ENCODE data around the gene SRD5A1. TPM values are rescaled to one million over a fixed set of nuclear protein-coding genes. Genes with fewer than 3 reads are reported as not detected.

Gene SRD5A1
- polyA plus RNA-seq, 3 donors: 9.9 to 12.0 (median 10.6) TPM

GRCh38 chr5:6723816-6724300, 90.6 kb downstream of the SRD5A1 start:
- no peak for DNase-seq (ENCODE audit: low read depth in 3 of 3, low spot score in 2 of 3)

Other genes starting within 250 kb of the SRD5A1 start
- 1 to 10 TPM in 2 of 3 donors, under 1 TPM in 1; 0.67 to 1.1 (median 1.0) TPM for gene UBE2QL1, start 184.6 kb upstream of the SRD5A1 start, polyA plus RNA-seq (ENCODE audit: insufficient read length in 3 of 3)
- 10 to 100 TPM; 49.2 to 50.7 (median 49.9) TPM for gene NSUN2, start 396 bp upstream of the SRD5A1 start, polyA plus RNA-seq (ENCODE audit: insufficient read length in 3 of 3)
- gene TENT4A, start 80.0 kb downstream of the SRD5A1 start, polyA plus RNA-seq (ENCODE audit: insufficient read length in 3 of 3): 10 to 100 TPM; 20.1 to 23.3 (median 22.4) TPM

All from right renal cortex interstitium (tissue), 3 donors.